ENCODE data around the gene XCL2.

XCL2 gene

DNA sequence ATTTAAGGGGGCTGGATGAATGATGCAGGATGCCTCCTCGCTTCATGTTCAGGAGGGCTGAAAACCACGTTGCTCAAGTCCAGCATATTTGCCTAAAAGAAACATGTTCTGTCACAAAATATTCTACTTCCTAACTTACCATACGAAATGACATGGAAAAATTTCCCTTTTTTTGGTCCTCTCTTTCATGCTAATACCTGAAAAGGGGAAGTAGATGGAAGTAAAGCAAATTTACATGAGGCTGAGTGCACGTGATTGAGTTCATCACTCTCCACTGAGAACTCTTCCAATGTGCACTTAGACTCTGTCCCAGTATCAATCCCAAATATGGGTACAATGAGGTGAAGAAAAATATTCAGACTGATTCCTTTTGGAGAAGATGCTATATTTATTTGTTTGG, 23.0 kb downstream of the XCL2 start:
- peak; percentile 64 for DNase-seq
- in situ Hi-C loops (cut with MboI; ENCODE audit: low pct_unique_long_range_greater_than_20kb, low sequenced_read_pairs) = no loop called here

DNA sequence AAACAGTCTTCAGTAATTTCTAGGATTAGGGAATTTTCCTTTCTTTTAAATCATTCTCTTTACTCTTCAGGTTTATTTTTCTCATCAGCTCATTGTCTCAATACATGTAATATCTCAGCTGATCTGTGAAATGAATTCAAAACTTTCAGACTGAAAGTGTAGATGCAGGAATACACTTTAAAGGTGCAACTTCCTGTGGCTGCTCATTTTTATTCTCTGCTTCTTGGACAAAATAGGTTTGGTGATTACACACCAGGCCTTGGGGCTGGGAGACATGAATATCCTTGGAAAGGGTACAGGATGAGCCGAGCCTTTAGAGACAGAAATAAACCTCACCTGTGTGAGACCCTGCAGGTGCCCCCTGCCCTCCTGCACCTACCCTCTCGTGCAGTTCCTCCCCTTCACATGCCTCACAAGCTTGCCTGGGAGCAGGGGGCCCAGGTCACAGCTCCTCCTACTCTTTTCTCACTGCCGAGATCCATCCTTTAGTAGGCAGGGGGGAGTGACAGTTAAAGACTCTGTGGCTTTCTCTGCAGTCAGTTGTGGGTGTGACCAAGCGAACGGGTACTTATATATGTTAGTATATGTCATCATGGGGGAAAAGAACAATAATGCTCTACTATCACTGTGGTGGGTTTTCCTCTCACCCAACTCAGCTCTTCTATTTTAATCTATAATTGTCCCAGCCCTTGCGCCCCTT, 23.6 kb downstream of the XCL2 start:
- in situ Hi-C loops (cut with MboI; ENCODE audit: low pct_unique_long_range_greater_than_20kb, low sequenced_read_pairs) = no loop called here
- DNase-seq = peak; percentile 85

DNA sequence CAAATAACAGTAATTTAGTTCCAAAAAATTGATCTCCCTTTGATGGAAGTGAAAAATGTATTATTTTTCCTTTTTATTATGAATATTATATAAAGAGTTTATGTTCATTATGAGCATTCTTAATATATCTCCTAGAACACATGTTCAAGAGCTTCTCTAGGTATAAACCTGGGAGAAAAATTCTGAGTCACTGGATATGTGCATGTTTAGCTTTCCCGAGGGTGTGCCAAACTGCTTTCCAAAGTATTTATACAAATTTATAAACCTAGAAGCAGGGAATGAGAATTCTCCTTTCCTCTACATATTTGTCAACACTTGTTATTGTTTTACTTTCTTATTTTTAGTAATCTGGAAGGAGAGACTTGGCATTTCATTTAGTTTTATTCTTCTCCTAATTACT, 25.0 kb downstream of the XCL2 start:
- no peak for DNase-seq
- in situ Hi-C loops (cut with MboI; ENCODE audit: low pct_unique_long_range_greater_than_20kb, low sequenced_read_pairs) = no loop called here

DNA sequence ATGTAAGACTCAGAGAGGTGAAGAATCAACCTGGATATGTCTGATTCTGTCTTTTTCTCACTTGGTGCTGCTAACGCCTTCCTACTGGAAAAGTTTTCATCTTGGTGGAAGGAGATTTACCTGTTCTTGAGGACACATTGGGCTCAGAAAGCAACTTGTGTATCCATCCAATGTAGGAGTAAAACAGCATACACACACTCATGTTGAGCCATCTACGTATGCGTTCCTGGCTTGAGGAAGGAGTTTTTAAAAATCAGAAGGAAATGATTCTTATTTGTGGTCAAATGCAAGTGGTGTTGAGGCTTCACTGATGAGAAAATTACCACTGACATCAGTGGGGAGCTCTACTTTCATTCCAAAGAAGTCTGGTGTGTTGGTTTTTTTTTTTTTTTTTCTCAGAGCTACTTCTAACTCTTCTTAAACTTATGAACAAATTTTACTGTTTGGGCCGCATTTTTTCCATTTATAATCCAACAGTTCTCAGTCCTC, 25.6 kb downstream of the XCL2 start:
- DNase-seq = peak; percentile 31
- in situ Hi-C loops (cut with MboI; ENCODE audit: low pct_unique_long_range_greater_than_20kb, low sequenced_read_pairs) = no loop called here

DNA sequence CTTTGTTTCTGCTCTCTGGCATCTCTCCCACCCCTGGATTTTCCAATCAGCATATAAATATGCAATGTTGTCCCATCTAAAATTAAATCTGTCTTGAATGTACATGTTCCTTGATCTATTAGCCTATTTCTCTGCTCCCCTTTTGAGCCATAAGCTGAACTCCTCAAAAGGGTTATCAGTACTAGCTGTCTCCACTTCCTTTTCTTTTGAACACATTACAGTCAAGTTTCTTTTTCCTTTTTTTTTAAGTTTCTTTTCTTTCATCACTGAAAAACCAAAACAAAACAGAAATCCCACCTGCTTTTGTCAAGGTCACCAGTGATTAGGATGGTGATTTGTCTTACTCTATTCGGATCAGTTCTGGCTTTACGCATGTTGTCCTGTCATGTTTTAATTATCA, 29.3 kb downstream of the XCL2 start:
- no peak for DNase-seq
- in situ Hi-C loops (cut with MboI; ENCODE audit: low pct_unique_long_range_greater_than_20kb, low sequenced_read_pairs) = no loop called here

DNA sequence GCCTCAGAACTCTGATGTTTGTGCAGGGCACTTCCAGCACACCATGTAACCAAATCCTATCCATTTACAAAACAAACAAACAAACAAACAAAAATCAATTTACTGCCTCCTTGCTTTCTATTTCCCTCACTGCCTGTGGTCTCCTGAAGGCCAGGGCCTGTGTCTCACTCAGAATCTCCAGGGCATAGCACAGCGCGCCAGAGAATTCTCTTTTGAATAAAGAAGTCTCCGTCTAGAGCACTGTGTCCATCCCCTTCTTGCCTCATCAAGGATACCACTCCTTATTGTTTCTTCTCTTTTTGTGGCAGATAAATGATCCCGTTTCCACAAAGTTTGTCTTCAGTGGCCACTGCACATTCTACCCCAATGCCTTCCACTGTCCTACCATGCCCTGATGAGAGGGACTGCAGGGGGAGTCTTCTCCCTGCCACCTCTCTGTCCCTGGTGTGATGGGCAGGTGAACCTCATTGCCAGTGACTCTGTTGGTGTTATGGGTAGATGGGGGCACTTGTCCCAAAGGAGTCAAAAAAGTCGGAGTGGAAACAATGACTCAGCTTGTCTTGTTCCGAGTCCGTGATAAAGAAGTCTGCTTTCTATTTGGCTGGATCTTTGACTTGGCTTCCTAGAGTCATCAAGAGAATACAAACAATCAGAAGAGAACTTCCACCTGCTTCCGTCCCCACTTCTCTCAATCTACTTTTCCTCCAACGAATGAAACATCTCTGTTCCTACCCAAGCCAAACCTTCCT, 30.0 kb downstream of the XCL2 start:
- DNase-seq = no peak
- in situ Hi-C loops (cut with MboI; ENCODE audit: low pct_unique_long_range_greater_than_20kb, low sequenced_read_pairs) = no loop called here

DNA sequence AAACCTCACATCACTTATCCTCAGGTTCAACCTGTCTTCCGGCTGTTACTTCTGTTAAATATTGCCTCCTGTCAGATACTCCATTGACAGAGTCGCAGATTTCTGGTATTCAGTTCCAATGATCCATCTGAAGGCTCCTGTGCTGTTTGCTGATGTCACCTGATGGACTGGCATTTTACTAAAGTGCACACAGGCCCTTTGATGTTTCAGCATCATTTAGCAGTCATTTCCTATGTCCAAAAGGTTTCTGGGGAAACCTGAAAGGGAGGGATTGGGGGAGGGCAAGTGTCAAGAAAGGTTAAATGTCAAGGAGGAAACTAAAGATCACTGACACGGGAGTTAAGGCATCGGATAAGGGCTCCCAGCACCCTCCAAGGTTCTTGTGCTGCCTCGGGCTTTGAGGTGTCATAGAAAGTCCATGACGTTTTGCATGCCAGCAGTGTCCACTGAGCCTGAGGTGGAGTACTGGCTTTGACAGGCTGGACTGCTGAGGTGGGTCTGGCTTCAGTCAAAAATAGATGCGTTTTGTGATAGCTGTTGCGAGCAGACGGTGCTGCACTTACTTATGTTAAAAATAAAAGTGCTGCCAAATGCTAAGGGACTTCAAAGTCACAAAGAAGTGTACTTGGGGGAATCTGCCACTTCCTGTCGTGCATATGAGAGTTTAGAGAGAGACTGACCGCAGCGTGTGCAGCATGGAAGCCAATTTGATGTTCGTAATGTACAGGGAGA, 30.8 kb downstream of the XCL2 start:
- in situ Hi-C loops (cut with MboI; ENCODE audit: low pct_unique_long_range_greater_than_20kb, low sequenced_read_pairs) = no loop called here
- no peak for DNase-seq

DNA sequence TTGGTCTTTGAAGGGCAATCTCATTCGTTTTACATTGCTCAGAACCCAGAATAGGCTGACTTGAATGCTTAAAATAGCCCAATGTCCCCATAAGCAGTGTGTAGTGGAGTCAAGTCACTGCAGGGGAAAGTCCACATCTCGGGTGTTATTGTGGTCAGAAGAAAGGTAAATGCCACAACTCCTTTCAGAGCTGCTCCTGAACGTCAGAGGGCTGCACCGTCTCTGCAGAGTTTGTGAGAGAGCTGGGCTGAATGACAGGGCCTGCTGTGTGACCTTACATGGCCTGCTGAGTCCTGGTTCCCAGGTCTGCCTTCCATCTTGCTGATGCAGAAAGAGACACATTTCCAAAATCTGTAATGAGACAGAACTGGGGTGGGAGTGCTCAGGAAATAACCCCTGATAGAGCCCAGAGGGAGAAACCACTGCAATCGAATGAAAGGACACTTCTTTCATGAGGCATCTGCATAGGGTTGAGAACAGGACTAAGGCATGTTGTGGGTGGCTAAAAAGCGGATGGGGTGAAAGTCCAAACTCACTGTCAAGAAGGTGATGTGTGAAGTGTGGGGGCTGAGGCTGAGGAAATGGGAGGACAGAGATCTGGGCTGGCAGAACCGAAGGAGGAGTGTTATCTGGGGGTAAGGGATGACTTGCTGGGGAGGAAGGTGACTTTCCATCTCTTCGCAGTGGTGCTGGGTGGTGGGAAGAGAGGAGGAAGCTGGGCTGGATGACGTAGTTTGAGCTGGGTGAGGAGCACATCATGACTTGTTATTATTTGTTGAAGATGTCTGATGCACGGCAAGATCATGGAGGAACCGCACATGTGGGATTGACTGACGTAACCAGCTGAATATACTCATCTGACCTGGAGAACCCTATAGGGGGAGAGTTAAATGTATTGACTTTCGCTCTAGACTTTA, 33.7 kb downstream of the XCL2 start:
- no peak for DNase-seq
- in situ Hi-C loops (cut with MboI; ENCODE audit: low pct_unique_long_range_greater_than_20kb, low sequenced_read_pairs) = no loop called here

DNA sequence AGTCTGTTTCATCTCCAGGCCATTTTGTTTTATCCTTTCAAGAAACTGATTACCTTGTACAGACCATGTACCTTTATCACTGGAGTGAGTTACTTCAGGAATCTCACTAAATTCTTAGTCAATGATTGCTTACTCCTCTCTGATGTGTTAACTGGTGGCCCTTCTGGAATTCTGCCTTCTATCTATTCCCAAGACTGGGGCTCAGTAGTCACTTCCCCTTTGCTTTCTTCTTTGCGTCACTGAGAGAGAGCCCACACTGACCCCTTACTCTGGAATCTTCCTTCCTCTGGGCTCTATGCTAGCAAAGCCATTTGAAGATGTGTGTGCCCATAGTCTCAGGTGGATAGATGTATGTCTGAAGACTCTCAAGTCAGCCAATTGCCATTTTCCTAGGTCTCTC, 34.6 kb downstream of the XCL2 start:
- in situ Hi-C loops (cut with MboI; ENCODE audit: low pct_unique_long_range_greater_than_20kb, low sequenced_read_pairs) = no loop called here

DNA sequence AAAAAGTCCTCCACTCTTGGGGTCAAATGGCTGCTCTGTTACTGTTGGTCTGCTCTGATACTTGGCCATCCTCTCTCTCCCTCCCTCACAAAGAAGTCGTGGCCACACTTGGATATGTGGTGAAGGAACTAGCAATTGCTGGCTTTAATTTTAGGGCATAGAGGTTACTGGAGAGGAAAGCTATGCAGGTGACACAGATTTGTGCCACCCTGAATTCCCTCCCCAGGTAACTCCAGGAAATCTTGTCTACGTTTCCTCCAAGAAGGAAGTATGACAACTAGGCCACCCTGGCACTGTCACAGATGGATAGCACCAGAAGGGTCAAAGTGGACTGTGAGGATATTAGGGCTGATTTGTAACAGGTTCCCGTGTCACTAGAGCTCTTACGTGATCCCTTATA, 36.0 kb downstream of the XCL2 start:
- DNase-seq = no peak
- in situ Hi-C loops (cut with MboI; ENCODE audit: low pct_unique_long_range_greater_than_20kb, low sequenced_read_pairs) = no loop called here

More for the DNA sequence above, 34.6 kb downstream of the XCL2 start:
- DNase-seq = no peak

DNA sequence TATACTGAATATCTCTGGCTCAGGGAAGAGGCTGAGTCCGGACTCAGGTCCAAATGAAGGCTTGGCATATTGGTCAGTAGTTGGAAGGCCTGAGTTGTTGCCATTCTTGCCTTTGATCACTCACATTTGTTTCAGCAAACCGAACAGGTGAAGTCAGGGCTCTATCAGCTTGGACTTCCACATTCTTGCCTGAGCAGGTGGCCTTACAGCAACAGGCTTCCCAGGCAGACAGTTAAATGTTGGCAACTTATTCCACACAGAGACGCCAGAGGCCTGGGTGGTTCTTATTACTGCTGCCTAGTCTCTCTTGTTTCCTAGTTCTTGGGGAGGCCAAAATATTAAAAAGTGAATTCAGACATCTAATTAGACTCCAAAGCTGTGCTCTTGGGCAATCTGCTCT, 36.6 kb downstream of the XCL2 start:
- DNase-seq = no peak
- in situ Hi-C loops (cut with MboI; ENCODE audit: low pct_unique_long_range_greater_than_20kb, low sequenced_read_pairs) = no loop called here

DNA sequence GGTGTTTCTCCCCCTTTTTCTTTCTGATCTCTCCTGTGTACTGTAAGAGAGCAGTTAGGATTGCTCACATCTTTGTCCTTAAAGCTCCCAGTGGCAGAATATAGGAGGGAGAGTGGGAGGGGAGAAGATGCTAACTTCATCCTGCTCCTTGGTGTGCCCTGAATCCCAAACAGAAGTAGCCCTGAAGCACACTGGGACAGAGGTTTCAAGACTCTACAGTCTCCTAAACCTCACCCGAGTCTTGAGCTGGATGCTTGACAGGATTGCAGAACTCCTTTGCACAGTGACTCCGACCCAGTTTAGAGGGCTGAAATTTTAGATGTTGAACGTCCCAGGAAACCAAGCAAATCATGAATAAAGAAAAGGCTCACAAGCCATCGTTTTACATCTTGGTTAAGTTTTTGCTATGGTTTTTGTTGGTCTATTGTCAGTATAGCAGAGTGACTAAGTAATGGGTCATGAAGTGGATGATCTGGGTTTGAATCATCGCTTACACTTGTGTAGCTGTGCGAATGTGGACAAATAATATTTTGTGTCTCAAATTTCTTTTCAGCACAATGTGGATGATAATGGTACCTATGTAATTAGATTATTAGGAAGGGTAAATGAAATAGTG, 37.5 kb downstream of the XCL2 start:
- in situ Hi-C loops (cut with MboI; ENCODE audit: low pct_unique_long_range_greater_than_20kb, low sequenced_read_pairs) = no loop called here
- no peak for DNase-seq

DNA sequence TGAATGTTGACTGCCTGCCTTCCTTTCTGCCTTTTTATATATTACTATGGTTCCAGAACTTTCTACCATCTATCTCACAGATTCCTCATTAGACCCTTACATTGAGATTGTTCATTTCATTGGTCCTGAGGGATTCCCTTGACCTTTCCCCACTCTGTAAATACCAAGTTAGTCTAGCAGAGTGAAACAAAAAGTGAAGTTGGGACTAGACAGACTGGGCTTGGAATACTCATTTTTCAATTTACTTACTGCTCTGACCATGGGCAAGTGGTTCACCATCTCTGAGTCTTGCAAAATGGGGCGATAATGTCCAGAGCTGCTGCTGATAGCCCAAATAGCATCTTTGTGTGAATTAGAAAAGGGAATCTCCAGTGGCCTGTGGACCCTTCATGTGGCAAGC, 38.8 kb downstream of the XCL2 start:
- in situ Hi-C loops (cut with MboI; ENCODE audit: low pct_unique_long_range_greater_than_20kb, low sequenced_read_pairs) = no loop called here
- no peak for DNase-seq

DNA sequence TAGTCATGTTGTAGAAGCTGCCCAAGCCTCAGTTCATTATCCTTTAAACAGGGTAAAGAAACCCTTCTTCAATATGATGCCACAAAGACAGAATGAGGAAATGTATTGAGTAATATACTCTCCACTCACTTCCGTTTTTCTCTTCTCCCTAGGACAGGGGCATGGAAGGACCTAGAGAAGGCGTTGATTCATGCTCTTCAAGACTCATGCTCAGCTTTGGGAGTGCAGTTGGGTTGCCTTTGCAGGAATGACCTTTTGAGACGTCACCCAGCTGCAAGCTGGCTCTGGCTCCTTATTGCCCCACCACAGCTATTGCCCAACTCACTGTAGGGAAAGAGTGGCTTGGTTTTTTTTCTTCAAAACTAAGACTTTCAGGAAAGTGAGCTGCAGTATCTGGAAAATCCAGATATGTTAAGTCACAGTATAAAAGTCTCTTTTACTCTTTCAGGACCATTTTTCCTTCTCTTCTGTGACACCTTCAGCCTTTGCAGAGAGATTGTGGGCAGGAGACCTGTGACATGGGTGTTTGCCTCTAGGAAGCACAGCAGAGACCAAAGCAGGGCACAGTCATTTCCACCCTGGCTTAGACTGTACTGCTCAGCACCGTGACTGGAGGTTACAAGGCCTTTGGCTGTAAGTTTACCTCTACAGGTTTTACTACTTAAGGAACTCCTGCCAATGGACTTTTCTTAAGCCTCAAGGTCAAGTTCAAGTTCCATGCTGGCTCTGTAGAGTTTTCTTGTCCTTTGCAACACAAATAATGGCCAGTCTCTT, 39.5 kb downstream of the XCL2 start:
- peak; percentile 88 for DNase-seq
- in situ Hi-C loops (cut with MboI; ENCODE audit: low pct_unique_long_range_greater_than_20kb, low sequenced_read_pairs) = no loop called here

DNA sequence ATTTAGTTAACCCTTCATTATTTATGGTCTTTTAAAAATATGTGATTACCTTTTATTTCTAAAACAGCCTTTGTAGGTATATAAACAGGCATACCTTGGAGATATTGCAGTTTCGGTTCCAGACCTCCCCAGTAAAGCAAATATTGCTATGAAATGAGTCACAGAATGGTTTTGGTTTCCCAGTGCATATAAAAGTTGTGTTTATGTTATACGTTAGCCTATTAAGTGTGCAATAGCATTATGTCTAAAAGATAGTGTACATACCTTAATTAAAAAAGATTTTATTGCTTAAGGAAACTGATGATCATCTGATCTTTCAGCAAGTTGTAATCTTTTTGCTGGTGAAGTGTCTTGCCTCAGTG, 44.1 kb downstream of the XCL2 start:
- in situ Hi-C loops (cut with MboI; ENCODE audit: low pct_unique_long_range_greater_than_20kb, low sequenced_read_pairs) = no loop called here
- no peak for DNase-seq

DNA sequence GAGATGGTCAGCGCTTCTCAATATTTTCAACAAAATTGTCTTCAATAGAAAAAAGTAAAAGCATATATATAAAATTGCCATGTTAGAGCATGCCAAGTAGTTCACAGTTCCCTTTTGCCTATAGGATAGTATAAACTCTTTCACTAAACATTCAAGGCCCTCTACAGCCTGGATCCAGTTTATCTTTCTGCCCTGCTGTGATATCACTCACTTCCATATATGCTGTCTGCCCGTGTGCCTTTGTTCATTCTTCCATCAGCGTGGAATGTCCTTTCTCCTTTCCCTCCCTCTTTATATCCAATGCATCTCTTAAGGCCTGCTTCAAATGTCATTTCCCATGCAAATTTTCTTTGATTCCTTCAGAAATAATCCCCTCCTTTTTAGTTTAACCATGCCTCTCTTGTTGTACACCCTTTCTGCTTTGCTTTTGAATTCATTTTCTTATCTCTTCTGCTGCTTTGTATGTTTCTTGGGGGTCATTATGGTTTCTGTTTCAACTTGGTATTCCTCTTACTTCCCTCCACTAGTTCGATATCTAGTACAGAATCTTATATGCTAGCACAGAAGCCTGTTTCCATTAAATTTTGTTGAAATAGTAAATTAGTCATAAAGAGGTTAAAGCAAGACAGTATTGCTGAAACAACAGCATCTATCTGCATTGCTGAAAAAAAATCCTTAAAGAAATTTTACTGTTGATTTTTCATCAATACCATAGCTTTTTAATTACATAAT, 44.7 kb downstream of the XCL2 start:
- in situ Hi-C loops (cut with MboI; ENCODE audit: low pct_unique_long_range_greater_than_20kb, low sequenced_read_pairs) = no loop called here
- DNase-seq = no peak

DNA sequence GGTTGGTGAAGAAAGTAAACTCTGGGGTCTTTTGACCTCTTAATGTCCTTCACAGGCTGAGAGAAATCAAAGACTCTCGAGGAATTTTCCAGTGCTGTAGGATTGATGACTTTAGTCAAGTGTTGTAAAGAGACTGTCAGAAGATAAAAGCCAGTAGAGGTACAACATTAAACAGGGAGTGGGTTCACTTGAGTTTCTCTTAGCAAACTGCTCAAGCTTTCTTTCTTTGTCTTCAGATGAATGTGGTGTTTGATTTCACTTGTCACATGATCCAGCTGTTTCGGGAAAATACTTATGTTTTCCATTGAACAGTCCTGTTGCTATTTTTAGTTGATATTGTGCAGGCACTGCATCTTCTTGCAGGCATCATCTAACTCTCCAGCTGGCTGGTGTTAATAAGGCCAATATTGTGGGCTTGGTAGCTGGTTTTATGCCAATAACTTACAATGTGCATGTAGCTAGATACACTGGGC, 45.6 kb downstream of the XCL2 start:
- in situ Hi-C loops (cut with MboI; ENCODE audit: low pct_unique_long_range_greater_than_20kb, low sequenced_read_pairs) = no loop called here
- DNase-seq = no peak
